GM23248 (cell line): ENCODE results near the gene THTPA.

Experiments
- EZH2 ChIP-seq: fragments of 200-600 bp; sonication (generic); IDR thresholded peaks from 2 replicates; pipeline ENCODE4 v1.6.1; 2018; ENCODE audit warnings: antibody characterized with exemption, mild to moderate bottlenecking; ENCODE audit not compliant: insufficient read depth, poor library complexity, severe bottlenecking
- EZH2phosphoT487 ChIP-seq: fragments of 200-600 bp; sonication (generic); IDR thresholded peaks from 2 replicates; pipeline ENCODE4 v1.6.1; 2018; ENCODE audit warnings: antibody characterized with exemption, moderate library complexity, mild to moderate bottlenecking, low read depth; ENCODE audit not compliant: insufficient read depth

DNA sequence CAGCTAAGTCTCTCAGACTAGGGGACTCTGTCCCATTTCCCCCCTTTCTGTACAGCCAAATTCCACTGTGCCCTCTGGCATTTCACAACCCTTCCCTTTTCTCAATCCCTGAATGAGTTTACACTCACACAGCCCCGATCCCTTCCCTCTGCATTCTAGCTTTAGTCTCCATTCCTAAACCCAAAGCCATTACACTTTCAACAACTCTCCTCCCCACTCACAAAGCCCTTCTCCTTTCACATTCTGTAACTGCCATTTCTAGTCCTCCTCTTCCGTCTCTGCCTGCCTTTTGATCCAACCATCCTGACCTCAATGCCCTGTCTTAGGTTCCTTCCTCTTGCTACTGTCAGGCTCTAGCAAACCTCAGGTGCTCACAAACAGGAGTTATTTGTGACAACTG lies 8.1 kb upstream of the THTPA start:
- TF ChIP-seq EZH2, result no peak
- no peak for TF ChIP-seq EZH2phosphoT487
